Fibroblast of the aortic adventitia (primary cell): Measurements from ENCODE around the gene FAM13A. TPM values are rescaled to one million over a fixed set of nuclear protein-coding genes. Genes with fewer than 3 reads are reported as not detected.
A peak's percentile ranks its signal among the peaks of the same experiment; 100 is the strongest.

ENCODE experiments used
- DNase-seq: peaks from one replicate; pipeline ENCODE4 v3.0.0-alpha.2; 2010; ENCODE audit warnings: low read depth
- H3K4me3 ChIP-seq: 2 replicates; pipeline ENCODE4 v1.5.1; 2011; ENCODE audit warnings: low read depth, mild to moderate bottlenecking, control low read depth, low read length, moderate library complexity
- CTCF ChIP-seq: IDR thresholded peaks from 2 replicates; pipeline ENCODE4 v1.5.1; 2011; ENCODE audit warnings: mild to moderate bottlenecking, low read length, control low read depth, inconsistent platforms; ENCODE audit not compliant: insufficient read depth
- total RNA-seq: library from RNA; depleted of rRNA; stranded (reverse); fragments of >200 nt; gene quantifications from 2 replicates; pipeline ENCODE4 v1.2.3, GENCODE V29; 2012; ENCODE audit warnings: low replicate concordance

The FAM13A gene
- total RNA-seq, 1 donor: 23.5 TPM

DNA sequence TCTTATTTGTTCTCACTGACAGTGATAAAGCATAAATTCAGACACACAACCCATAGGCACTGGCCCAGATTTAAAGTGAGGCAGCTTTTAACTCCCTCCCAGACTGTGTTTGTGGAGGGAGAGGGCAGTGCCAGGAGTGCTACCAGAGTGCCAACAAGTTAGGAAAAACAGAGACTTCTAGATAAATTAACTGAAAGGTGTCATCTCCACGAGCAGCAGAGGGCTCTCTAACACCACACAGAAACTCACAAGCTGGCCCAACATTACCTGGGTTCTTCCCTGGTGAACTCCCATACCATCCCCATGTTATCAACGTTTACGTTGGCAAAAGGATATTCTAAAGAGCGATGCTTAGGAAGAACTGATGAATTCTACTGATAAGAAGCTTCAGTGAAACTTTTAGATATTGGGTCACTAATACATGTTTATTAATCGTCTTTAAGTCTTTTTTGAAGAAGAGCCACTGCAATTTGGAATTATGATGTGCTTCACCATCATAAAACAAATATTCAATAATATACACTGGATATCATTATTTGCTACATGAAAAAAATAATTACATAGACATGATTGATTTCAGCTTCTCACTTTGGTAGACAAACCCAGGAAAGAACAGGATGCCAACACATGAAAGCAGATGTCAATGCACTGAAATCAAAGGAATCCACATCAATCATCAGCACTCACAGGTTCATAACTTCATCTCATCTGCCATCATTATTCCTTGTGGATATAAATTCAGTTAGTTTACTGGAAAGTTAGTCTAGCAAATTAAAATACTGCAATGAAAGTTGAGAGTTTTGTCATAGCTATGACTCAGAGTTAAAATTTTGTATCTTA lies 238.1 kb downstream of the FAM13A start:
- TF ChIP-seq CTCF: peak; percentile 62
- peak; percentile 74 for DNase-seq

DNA sequence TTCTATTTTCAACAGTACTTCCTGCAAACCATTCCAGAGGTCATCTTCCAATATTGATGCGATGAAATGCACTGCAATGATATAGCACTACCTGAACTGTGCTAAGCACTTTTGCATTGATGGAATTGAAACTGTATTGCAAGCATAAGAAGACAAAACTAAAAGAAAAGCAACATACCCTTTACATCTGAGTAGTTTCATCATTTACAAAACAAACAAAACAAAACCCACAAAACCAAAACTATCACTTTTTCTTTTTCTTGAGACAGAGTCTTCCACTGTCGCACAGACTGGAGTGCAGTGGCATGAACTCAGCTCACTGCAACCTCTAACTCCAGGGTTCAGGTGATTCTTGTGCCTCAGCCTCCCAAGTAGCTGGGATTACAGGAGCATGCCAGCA lies 239.2 kb downstream of the FAM13A start:
- no peak for DNase-seq
- TF ChIP-seq CTCF: no peak
- H3K4me3 ChIP-seq: no peak overlapping the region

More for the DNA sequence above, 238.1 kb downstream of the FAM13A start:
- H3K4me3 ChIP-seq: no peak overlapping the region

- DNase-seq: no peak
- no peak for TF ChIP-seq CTCF
- no peak overlapping the region for H3K4me3 ChIP-seq
Observed at GRCh38 chr4:88816360-88816759, 240.6 kb downstream of the FAM13A start.

- no peak overlapping the region for H3K4me3 ChIP-seq
- DNase-seq: no peak
- no peak for TF ChIP-seq CTCF
Observed at GRCh38 chr4:88814043-88814617, 242.9 kb downstream of the FAM13A start.

DNA sequence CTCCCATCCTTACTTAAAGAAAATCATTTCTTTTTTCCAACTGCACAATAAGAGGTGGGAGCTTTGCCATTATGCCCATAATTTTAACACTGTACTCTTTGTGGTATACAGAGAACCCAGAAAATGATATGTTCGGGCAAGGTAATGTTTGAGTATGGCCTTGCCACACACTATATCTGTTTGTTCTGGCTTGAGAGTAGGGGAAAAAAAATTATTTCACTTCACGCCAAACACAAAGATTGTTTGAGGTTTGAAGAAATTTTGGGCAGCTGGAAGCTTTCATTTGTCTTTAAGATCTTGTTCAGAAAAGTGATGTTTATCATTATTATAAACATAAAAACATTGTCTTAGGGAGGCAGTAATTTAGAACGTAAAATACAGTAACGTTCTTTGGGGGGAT lies 244.0 kb downstream of the FAM13A start:
- H3K4me3 ChIP-seq: no peak overlapping the region
- DNase-seq: no peak
- TF ChIP-seq CTCF: no peak

DNA sequence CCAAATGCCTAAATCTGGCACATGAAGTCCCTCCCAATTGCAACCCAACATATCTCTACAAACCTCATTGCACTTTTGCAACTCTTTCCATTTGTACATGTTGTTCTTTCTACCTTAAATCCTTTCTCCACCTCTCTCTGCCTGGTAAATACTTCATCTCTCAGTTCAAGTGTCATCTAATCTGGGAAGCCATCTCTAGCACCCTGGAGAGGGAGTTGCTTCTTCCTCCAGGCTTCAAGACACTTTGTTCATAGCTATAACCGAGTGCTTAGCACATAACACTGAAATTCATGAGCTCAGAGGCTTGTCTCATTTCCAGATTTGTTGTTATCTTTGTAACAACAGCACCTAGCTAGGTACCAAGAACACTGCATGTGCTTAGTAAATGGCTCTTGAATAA lies 244.6 kb downstream of the FAM13A start:
- no peak for DNase-seq
- TF ChIP-seq CTCF: no peak
- H3K4me3 ChIP-seq: no peak overlapping the region

- H3K4me3 ChIP-seq: no peak overlapping the region
- TF ChIP-seq CTCF: no peak
- no peak for DNase-seq
Observed at GRCh38 chr4:88811904-88812303, 245.1 kb downstream of the FAM13A start.
